ENCODE results near the gene CCDC116.

CCDC116 gene

DNA sequence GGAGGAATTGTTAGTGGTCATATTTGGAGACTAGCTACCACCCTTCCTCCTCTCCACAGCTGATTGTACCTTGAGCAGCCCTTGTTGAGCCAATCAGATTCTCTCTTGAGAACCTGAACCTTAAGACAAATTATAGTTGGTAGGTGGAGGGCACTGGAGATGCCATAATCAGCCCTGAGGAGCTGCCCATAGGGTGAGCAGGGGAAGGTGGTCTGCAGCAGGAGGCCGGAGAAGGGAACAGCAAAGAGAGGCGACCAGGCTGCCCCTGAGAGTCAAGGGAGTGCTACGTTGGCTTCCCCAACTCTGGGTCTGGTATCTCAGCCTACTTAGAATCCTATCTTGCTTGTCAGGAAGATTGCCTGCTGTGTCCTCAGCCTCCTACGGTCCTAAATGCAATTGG, 6.8 kb downstream of the CCDC116 start:
- in situ Hi-C loops (cut with MboI; ENCODE audit: low sequenced_read_pairs, unreplicated experiment), result no loop called here
- TF ChIP-seq, protein P1, sequence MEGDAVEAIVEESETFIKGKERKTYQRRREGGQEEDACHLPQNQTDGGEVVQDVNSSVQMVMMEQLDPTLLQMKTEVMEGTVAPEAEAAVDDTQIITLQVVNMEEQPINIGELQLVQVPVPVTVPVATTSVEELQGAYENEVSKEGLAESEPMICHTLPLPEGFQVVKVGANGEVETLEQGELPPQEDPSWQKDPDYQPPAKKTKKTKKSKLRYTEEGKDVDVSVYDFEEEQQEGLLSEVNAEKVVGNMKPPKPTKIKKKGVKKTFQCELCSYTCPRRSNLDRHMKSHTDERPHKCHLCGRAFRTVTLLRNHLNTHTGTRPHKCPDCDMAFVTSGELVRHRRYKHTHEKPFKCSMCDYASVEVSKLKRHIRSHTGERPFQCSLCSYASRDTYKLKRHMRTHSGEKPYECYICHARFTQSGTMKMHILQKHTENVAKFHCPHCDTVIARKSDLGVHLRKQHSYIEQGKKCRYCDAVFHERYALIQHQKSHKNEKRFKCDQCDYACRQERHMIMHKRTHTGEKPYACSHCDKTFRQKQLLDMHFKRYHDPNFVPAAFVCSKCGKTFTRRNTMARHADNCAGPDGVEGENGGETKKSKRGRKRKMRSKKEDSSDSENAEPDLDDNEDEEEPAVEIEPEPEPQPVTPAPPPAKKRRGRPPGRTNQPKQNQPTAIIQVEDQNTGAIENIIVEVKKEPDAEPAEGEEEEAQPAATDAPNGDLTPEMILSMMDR (IDR thresholded peaks at IDR 0.05; ENCODE audit: borderline replicate concordance, control extremely low read depth, extremely low read depth, insufficient read depth, missing control alignments), result no peak
- no peak for DNase-seq (ENCODE audit: low spot score)

DNA sequence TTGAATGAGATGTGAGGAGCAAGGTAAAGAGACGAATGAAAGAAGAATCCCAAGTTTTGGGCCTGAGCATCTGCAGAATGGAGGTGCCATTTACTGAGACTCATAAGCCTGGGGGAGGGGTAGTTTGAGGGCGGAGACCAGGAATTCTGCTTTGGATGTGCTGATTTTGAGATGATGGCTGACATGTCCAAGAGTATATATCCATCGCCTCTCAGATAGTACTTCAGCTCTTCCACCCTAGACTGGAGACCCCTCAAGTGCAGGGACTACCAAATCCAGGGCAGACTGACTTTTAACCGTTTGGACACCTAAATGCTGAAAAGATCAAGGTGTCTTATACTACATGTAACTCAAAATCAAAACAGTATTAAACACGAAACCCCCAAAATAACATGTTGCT, 8.2 kb downstream of the CCDC116 start:
- DNase-seq (ENCODE audit: low spot score), result no peak
- in situ Hi-C loops (cut with MboI; ENCODE audit: low sequenced_read_pairs, unreplicated experiment), result no loop called here
- TF ChIP-seq, protein P1 (IDR thresholded peaks at IDR 0.05; ENCODE audit: borderline replicate concordance, control extremely low read depth, extremely low read depth, insufficient read depth, missing control alignments), result no peak

DNA sequence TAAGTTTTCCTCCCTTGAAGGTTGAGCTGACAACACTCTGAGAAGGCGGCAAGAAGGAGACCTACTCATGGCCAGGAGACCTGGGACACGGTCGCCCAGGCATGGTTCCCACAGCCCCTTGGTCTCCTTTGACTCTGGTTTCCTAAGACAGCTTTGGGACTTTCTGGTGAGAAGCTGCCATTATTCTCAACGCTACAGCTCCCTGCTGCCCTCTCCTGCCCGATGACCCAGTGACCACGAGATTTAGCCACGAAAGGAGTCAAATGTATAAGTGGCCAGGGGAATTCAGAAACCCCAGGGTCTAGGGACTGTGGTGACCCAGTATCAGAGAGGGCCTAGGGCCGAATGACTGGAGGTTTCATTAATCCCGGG, 8.8 kb downstream of the CCDC116 start:
- TF ChIP-seq, protein P1 (IDR thresholded peaks at IDR 0.05; ENCODE audit: borderline replicate concordance, control extremely low read depth, extremely low read depth, insufficient read depth, missing control alignments), result no peak
- in situ Hi-C loops (cut with MboI; ENCODE audit: low sequenced_read_pairs, unreplicated experiment), result no loop called here
- DNase-seq (ENCODE audit: low spot score), result peak; percentile 54

DNA sequence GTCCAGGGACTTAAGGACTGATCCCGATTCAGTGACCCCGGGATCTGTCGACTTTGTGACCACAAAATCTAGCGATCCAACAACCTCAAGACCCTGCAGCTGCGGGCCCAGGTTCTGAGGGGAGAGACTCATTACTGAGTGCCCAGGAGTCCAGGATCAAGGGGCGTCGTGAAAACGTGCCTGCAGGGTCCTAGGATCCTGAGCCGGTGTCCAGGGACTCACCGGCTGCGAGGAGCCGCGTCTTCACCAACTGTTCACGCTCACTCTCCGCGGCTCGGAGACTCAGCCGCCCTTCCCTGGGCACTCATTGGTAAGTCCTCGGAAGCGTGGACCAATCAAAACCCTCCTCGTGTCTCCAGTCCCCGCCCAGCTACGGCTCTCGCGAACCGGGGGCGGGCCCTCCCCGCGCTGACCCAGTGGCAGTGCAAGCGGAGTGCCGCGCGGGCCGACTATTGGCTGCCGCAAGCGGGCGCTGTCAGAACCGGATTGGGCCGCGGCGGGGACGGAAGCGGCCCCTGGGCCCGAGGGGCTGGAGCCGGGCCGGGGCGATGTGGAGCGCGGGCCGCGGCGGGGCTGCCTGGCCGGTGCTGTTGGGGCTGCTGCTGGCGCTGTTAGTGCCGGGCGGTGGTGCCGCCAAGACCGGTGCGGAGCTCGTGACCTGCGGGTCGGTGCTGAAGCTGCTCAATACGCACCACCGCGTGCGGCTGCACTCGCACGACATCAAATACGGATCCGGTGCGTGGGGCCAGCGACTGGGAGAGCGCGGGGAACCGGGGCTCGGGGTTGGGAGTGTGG, 9.4 kb downstream of the CCDC116 start, which contains the start of gene SDF2L1:
Gene SDF2L1 (plus strand): TSS at position 514 of the 795 bp plus-strand sequence. CDS start 35 bp downstream, at position 549.
- in situ Hi-C loops (cut with MboI; ENCODE audit: low sequenced_read_pairs, unreplicated experiment), result no loop called here
- TF ChIP-seq, protein P1 (IDR thresholded peaks at IDR 0.05; ENCODE audit: borderline replicate concordance, control extremely low read depth, extremely low read depth, insufficient read depth, missing control alignments), result no peak
- peak; percentile 98 for DNase-seq (ENCODE audit: low spot score)

DNA sequence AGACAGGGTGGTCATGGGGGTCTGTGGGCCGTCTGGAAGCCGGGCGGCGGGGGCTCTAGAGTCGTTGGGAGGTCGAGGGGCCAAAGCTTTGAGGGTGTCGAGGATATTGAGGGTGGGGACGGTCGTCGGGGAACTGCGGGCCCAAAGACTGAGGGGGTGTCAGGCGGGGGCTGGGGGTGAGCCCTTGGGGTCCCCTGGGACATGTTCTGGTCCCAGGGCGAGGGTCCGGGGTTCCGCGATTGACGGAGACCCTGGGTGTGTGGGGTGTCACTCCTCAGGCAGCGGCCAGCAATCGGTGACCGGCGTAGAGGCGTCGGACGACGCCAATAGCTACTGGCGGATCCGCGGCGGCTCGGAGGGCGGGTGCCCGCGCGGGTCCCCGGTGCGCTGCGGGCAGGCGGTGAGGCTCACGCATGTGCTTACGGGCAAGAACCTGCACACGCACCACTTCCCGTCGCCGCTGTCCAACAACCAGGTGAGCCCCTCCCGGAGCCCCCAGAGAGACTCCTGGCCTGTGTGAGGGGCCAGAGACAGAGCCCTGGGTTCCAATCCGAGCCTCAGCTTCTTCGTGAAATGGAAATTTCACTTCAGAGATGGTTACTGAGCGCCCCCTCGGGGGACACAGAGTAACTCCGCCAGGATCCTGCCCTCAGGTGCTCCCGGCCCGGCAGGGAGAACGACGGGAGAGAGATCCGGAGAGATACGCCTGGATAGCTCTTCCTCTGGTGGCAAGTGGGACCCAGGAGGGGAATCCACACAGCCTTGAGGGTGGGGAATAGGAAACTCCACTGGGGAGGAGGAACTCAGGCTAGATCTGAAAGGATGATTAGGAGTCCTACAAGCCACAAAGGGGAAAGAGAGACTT, 10.3 kb downstream of the CCDC116 start:
- in situ Hi-C loops (cut with MboI; ENCODE audit: low sequenced_read_pairs, unreplicated experiment), result no loop called here
- DNase-seq (ENCODE audit: low spot score), result peak; percentile 72

More for the DNA sequence above, 10.3 kb downstream of the CCDC116 start:
- TF ChIP-seq, protein P1 (IDR thresholded peaks at IDR 0.05; ENCODE audit: borderline replicate concordance, control extremely low read depth, extremely low read depth, insufficient read depth, missing control alignments), result peak; percentile 69
